H9 (cell line): ENCODE results near the gene VPS26A. TPM values are rescaled to one million over a fixed set of nuclear protein-coding genes. Genes with fewer than 3 reads are reported as not detected.

ENCODE experiments used
- DNase-seq: peaks from one replicate; pipeline ENCODE4 v3.0.0-alpha.2; 2017
- H2AFZ ChIP-seq: one replicate; pipeline ENCODE4 v1.6.1; 2013; ENCODE audit warnings: mild to moderate bottlenecking, low read length, control low read depth, moderate library complexity
- H2AK5ac ChIP-seq: 2 replicates; pipeline ENCODE4 v1.6.1; 2013; ENCODE audit warnings: low read length, control low read depth, mixed read lengths; ENCODE audit not compliant: insufficient read length
- H2BK120ac ChIP-seq: one replicate; pipeline ENCODE4 v1.6.1; 2013; ENCODE audit warnings: low read depth, mild to moderate bottlenecking, low read length, control low read depth, inconsistent platforms; ENCODE audit not compliant: poor library complexity, severe bottlenecking
- H2BK12ac ChIP-seq: 2 replicates; pipeline ENCODE4 v1.6.1; 2013; ENCODE audit warnings: low read length, control low read depth, mixed read lengths, low read depth; ENCODE audit not compliant: insufficient read length
- H2BK15ac ChIP-seq: 2 replicates; pipeline ENCODE4 v1.6.1; 2013; ENCODE audit warnings: low read depth, low read length, control low read depth
- H2BK20ac ChIP-seq: one replicate; pipeline ENCODE4 v1.6.1; 2013; ENCODE audit warnings: low read depth, mild to moderate bottlenecking, low read length, control low read depth, inconsistent platforms; ENCODE audit not compliant: poor library complexity, severe bottlenecking
- H2BK5ac ChIP-seq: 2 replicates; pipeline ENCODE4 v1.6.1; 2013; ENCODE audit warnings: low read length, control low read depth, mixed read lengths; ENCODE audit not compliant: insufficient read length
- H3K14ac ChIP-seq: 2 replicates; pipeline ENCODE4 v1.6.1; 2013; ENCODE audit warnings: low read length, control low read depth; ENCODE audit not compliant: insufficient read depth
- H3K18ac ChIP-seq: 2 replicates; pipeline ENCODE4 v1.6.1; 2013; ENCODE audit warnings: low read depth, mild to moderate bottlenecking, mixed read lengths, low read length, control low read depth; ENCODE audit not compliant: insufficient read length
- H3K23ac ChIP-seq: 2 replicates; pipeline ENCODE4 v1.6.1; 2013; ENCODE audit warnings: low read length, control low read depth, mixed read lengths, low read depth; ENCODE audit not compliant: insufficient read length
- H3K23me2 ChIP-seq: 2 replicates; pipeline ENCODE4 v1.6.1; 2013; ENCODE audit warnings: low read depth, mild to moderate bottlenecking, mixed read lengths, low read length, control low read depth; ENCODE audit not compliant: insufficient read length, poor library complexity, severe bottlenecking
- H3K27ac ChIP-seq: 2 replicates; pipeline ENCODE4 v1.5.1; 2013; ENCODE audit warnings: low read length, control low read depth, mixed read lengths, low read depth; ENCODE audit not compliant: insufficient read length
- H3K27me3 ChIP-seq: 2 replicates; pipeline ENCODE4 v1.6.1; 2013; ENCODE audit warnings: low read length, control low read depth, inconsistent platforms; ENCODE audit not compliant: insufficient read depth
- H3K4ac ChIP-seq: 2 replicates; pipeline ENCODE4 v1.6.1; 2013; ENCODE audit warnings: low read depth, mild to moderate bottlenecking, control low read depth, inconsistent platforms, low read length, moderate library complexity
- H3K4me1 ChIP-seq: 2 replicates; pipeline ENCODE4 v1.6.1; 2013; ENCODE audit warnings: low read length, control low read depth, inconsistent platforms; ENCODE audit not compliant: insufficient read depth
- H3K4me2 ChIP-seq: 2 replicates; pipeline ENCODE4 v1.6.1; 2013; ENCODE audit warnings: low read length, control low read depth, mixed read lengths; ENCODE audit not compliant: insufficient read length, insufficient read depth
- H3K56ac ChIP-seq: 2 replicates; pipeline ENCODE4 v1.6.1; 2013; ENCODE audit warnings: low read depth, mild to moderate bottlenecking, mixed read lengths, low read length, control low read depth; ENCODE audit not compliant: insufficient read length
- H3K79me1 ChIP-seq: 2 replicates; pipeline ENCODE4 v1.6.1; 2013; ENCODE audit warnings: low read depth, mild to moderate bottlenecking, moderate library complexity, low read length, control low read depth, inconsistent platforms; ENCODE audit not compliant: insufficient read depth, poor library complexity, severe bottlenecking
- H3K79me2 ChIP-seq: 2 replicates; pipeline ENCODE4 v1.6.1; 2013; ENCODE audit warnings: low read length, control low read depth, inconsistent platforms; ENCODE audit not compliant: insufficient read depth
- H3K9ac ChIP-seq: 2 replicates; pipeline ENCODE4 v1.6.1; 2013; ENCODE audit warnings: low read length, control low read depth, mixed read lengths; ENCODE audit not compliant: insufficient read length; ENCODE audit errors: extremely low read depth
- H3K9me3 ChIP-seq: one replicate; pipeline ENCODE4 v1.6.1; 2013; ENCODE audit warnings: low read depth, low read length, inconsistent platforms; ENCODE audit not compliant: control insufficient read depth
- H3T11ph ChIP-seq: one replicate; pipeline ENCODE4 v1.6.1; 2013; ENCODE audit warnings: mild to moderate bottlenecking, low read length, control low read depth, inconsistent platforms
- H4K20me1 ChIP-seq: one replicate; pipeline ENCODE4 v1.6.1; 2013; ENCODE audit not compliant: control insufficient read depth, insufficient read length, insufficient read depth
- H4K5ac ChIP-seq: 2 replicates; pipeline ENCODE4 v1.6.1; 2013; ENCODE audit warnings: low read depth, mild to moderate bottlenecking, mixed read lengths, low read length, control low read depth; ENCODE audit not compliant: insufficient read length
- H4K8ac ChIP-seq: replicated peaks from 2 replicates; pipeline ENCODE4 v1.6.1; 2013; ENCODE audit warnings: low read length, control low read depth, mixed read lengths, low read depth; ENCODE audit not compliant: insufficient read length
- H4K91ac ChIP-seq: 2 replicates; pipeline ENCODE4 v1.6.1; 2013; ENCODE audit warnings: low read depth, mild to moderate bottlenecking, moderate library complexity, mixed read lengths, low read length, control low read depth; ENCODE audit not compliant: insufficient read length
- H3K27ac Mint-ChIP-seq, 3 experiments: 2 replicates in 2 of 3; 3 replicates in 1 of 3; pipeline ENCODE4 v1.8.0; 2020 to 2021; ENCODE audit warnings: mixed read lengths in 3 of 3, mild to moderate bottlenecking in 1 of 3, moderate library complexity in 1 of 3
- H3K27me3 Mint-ChIP-seq: 2 replicates; pipeline ENCODE4 v1.8.0; 2021; ENCODE audit warnings: low read depth, mild to moderate bottlenecking, moderate library complexity, mixed read lengths
- H3K36me3 Mint-ChIP-seq, 3 experiments: 2 replicates in 2 of 3; 3 replicates in 1 of 3; pipeline ENCODE4 v1.8.0; 2020 to 2021; ENCODE audit warnings: low read depth in 3 of 3, mixed read lengths in 3 of 3; ENCODE audit not compliant: insufficient read depth in 1 of 3
- H3K4me1 Mint-ChIP-seq, 2 experiments: 2 replicates each; pipeline ENCODE4 v1.8.0; 2020; ENCODE audit warnings: mixed read lengths in 2 of 2
- H3K4me3 Mint-ChIP-seq, 2 experiments: 2 replicates in 1 of 2; 3 replicates in 1 of 2; pipeline ENCODE4 v1.8.0; 2020 to 2021; ENCODE audit warnings: mild to moderate bottlenecking in 2 of 2, mixed read lengths in 2 of 2, moderate library complexity in 1 of 2
- H3K9me3 Mint-ChIP-seq, 2 experiments: 2 replicates in 1 of 2; 3 replicates in 1 of 2; pipeline ENCODE4 v1.8.0; 2020; ENCODE audit warnings: mild to moderate bottlenecking in 2 of 2, mixed read lengths in 2 of 2, moderate library complexity in 1 of 2
- CTCF ChIP-seq: fragments of 200-600 bp; sonication (generic); conservative IDR thresholded peaks from 3 replicates; pipeline ENCODE4 v1.8.0; 2021; ENCODE audit warnings: antibody characterized with exemption, mild to moderate bottlenecking
- WGBS: extraction: QIAGEN DNeasy Blood & Tissue Kit; methylation state at CpG from one replicate; pipeline ENCODE4 v1.1.7; 2013; ENCODE audit warnings: missing lambda C conversion rate, low lambda C conversion rate, mixed read lengths; ENCODE audit not compliant: insufficient read length; ENCODE audit errors: extremely low coverage; 5-methylcytosine and 5-hydroxymethylcytosine counted together
- total RNA-seq: library from RNA; stranded (reverse); gene quantifications from 2 replicates; pipeline ENCODE4 v1.2.1, GENCODE V29; 2021

VPS26A gene
- total RNA-seq, 1 experiment from 2014 or later, result 41.8 TPM

- H3K36me3 Mint-ChIP-seq, result no peaks in the 10 kb centered on the region
- no peak overlapping the region for H3K4me3 Mint-ChIP-seq
- no peak overlapping the region for H3K27ac Mint-ChIP-seq
- no peak overlapping the region for H3T11ph ChIP-seq
- H3K56ac ChIP-seq, result no peak overlapping the region
- peaks cover 5% of the 10 kb centered on the region for H3K23me2 ChIP-seq
- H3K9me3 Mint-ChIP-seq, result no peaks in the 10 kb centered on the region
- H3K79me1 ChIP-seq, result no peaks in the 10 kb centered on the region
- H2BK5ac ChIP-seq, result no peak overlapping the region
- no peak overlapping the region for H3K18ac ChIP-seq
- H2AK5ac ChIP-seq, result no peak overlapping the region
- H3K27ac ChIP-seq, result no peak overlapping the region
- no peak overlapping the region for H2BK12ac ChIP-seq
- H3K9me3 ChIP-seq, result no peaks in the 10 kb centered on the region
- WGBS, result no CpG with 5 or more reads among the region's 1 CpG
- no peaks in the 10 kb centered on the region; the same call in 1 of the 2 replicates for H3K79me2 ChIP-seq
- H3K4me1 ChIP-seq, result no peaks in the 10 kb centered on the region
- no peaks in the 10 kb centered on the region for H4K20me1 ChIP-seq
- no peak overlapping the region for H3K4ac ChIP-seq
- H3K4me1 Mint-ChIP-seq, result peaks cover 5 to 12% of the 10 kb centered on the region in 2 experiments
- H3K14ac ChIP-seq, result no peak overlapping the region
- no peak overlapping the region for H4K8ac ChIP-seq
- H3K27me3 Mint-ChIP-seq, result no peaks in the 10 kb centered on the region
- H3K9ac ChIP-seq, result no peak overlapping the region
- no peak overlapping the region for H3K23ac ChIP-seq
- H4K5ac ChIP-seq, result no peak overlapping the region
- no peak overlapping the region for H2BK20ac ChIP-seq
- TF ChIP-seq CTCF, result no peak
- DNase-seq, result no peak
- no peak overlapping the region for H2BK15ac ChIP-seq
- no peak overlapping the region for H2AFZ ChIP-seq
- H3K4me2 ChIP-seq, result no peak overlapping the region
- no peak overlapping the region for H4K91ac ChIP-seq
- no peaks in the 10 kb centered on the region for H3K27me3 ChIP-seq
- no peak overlapping the region for H2BK120ac ChIP-seq
Measured at GRCh38 chr10:69119896-69120295, 4.1 kb upstream of the VPS26A start.
